DMS153 (cell line): ENCODE results near the gene KDM4E.

ENCODE experiments used
- DNase-seq: peaks from one replicate; lab custom pipeline; 2025; lab: John Stamatoyannopoulos, UW

KDM4E gene

GRCh38 chr11:95050595-95051202 is 25.6 kb downstream of the KDM4E start:
- DNase-seq, result no peak

GRCh38 chr11:95054356-95054755 is 29.3 kb downstream of the KDM4E start:
- DNase-seq, result no peak

- DNase-seq, result no peak
Measured at GRCh38 chr11:95055283-95055897, 30.3 kb downstream of the KDM4E start.

- DNase-seq, result no peak
Measured at GRCh38 chr11:95057959-95058358, 32.9 kb downstream of the KDM4E start.

GRCh38 chr11:95058621-95059020 is 33.6 kb downstream of the KDM4E start:
- DNase-seq, result no peak

GRCh38 chr11:95059046-95059445 is 34.0 kb downstream of the KDM4E start:
- no peak for DNase-seq

GRCh38 chr11:95065336-95065735 is 40.3 kb downstream of the KDM4E start:
- DNase-seq, result peak; percentile 61

GRCh38 chr11:95066716-95067038 is 41.6 kb downstream of the KDM4E start, which contains the start of gene SRSF8:
SRSF8 (plus strand) TSS chr11:95066919; CDS start chr11:95067227, 308 bp downstream.
- no peak for DNase-seq

GRCh38 chr11:95067039-95067840 is 42.2 kb downstream of the KDM4E start:
- DNase-seq, result peak; percentile 55

GRCh38 chr11:95067841-95068219 is 42.8 kb downstream of the KDM4E start:
- no peak for DNase-seq

- peak; percentile 91 for DNase-seq
Measured at GRCh38 chr11:95068549-95068948, 43.5 kb downstream of the KDM4E start.

- no peak for DNase-seq
Measured at GRCh38 chr11:95070471-95070870, 45.4 kb downstream of the KDM4E start.

GRCh38 chr11:95072948-95073347 is 47.9 kb downstream of the KDM4E start:
- DNase-seq, result no peak

GRCh38 chr11:95074792-95075563 is 49.9 kb downstream of the KDM4E start:
- peak; percentile 26 for DNase-seq

GRCh38 chr11:95076416-95076815 is 51.4 kb downstream of the KDM4E start:
- no peak for DNase-seq

GRCh38 chr11:95076981-95077380 is 51.9 kb downstream of the KDM4E start:
- no peak for DNase-seq
